HG03025 (cell line): Measurements from ENCODE around the gene BRD4.

ENCODE experiments used
- ATAC-seq: cut with Tn5 transposase; IDR thresholded peaks from one replicate; pipeline ENCODE4 v1.9.1; 2021; ENCODE audit warnings: mild to moderate bottlenecking, moderate library complexity; ENCODE audit not compliant: unreplicated experiment, low FRiP score

Gene BRD4

GRCh38 chr19:15251749-15252397 lies 80.5 kb downstream of the BRD4 start:
- ATAC-seq: no peak

DNA sequence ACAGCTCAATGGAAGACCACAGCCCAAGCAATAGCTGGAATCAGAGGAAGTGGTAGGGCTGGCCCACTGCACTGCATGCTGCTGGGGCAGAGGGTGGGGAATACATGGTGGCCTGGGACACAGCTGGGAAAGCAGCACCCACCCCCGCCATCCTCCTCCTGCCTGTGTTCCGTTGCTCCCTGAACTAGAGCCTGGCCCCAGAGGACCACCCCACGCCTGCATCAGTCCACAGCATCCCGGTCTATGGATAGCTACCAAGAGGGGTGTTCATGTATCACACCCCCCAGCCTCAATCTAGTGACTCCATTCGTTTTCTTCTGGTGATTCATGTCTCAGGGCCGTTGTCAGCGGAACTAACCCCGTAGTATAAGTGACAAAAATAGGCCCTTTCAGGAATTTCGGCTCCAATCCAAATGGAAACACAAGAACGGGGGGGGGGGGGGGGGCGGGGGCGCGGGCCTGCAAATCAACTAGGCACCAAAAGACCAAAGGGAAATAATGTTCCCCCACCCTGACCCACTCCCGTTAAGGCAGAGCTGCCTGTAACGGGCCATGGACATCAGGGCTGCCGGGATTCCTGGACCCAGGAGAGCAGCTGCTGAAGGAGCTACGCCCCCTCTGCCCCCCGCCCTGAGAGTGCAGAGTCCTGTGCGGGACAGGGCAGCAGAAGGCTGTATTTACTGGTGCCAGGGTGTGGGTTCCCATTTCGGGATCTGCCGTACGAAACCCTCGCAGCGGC lies 81.2 kb downstream of the BRD4 start:
- no peak for ATAC-seq

DNA sequence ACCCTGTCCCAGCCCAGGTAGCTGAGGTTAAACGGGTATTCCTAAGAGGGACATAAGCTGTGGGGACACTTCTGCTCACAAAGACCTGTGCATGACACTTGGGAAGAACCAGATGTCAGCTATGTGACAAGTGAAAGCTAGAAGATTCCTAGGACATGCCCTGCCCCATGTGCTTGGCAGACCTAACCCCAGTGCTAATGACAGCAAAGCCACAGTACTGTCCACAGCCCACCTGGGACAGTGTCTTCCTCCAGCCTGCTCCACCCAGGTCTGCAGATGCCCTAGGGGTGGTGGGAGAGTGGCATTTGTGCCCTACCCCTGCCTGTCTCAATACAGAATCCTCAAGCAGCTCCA lies 81.7 kb downstream of the BRD4 start:
- no peak for ATAC-seq

- no peak for ATAC-seq
Measured at GRCh38 chr19:15249972-15250639, 82.2 kb downstream of the BRD4 start.

- no peak for ATAC-seq
Measured at GRCh38 chr19:15249528-15249874, 82.8 kb downstream of the BRD4 start.

DNA sequence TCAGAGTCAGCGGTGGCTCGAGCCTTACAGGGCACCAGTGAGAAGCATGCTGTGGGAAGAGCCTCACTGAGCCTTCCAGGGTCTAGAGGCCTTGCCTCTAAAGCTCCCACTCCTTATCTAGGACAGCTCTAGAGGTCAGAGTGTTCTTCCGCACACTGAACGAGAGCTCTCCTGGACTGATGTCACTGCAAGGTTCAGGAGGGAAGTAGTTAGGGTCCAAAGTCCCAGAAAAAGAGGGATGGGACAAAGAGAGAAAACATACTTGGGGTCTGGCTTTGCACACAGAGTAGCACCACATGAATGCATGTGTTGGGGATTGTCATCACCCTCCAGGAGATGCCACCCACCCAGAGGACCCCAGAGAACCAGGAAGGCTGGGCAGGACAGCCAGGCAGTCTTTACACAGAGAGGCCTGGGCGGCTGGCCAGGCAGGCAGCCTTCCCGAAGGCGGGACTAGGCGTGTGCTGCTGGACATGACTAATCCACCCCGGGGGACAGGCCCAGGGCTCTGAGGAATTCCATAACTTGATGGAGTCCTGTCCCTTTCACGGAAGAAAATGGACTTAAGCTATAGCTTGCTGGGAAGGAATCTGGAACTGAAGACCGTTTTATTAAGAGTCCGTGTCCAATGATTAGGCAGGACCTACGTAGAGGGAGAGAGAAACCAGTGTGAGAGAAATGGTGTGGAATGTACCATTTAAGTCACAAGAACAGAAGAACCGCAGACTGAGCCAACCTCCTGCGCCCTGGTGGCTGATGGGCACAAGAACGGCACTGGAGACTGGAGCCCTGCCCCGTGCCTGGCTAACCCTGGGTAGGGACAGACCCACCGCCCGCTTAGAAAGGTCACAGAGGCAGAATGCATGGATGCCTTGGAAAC lies 83.5 kb downstream of the BRD4 start:
- ATAC-seq: no peak

- no peak for ATAC-seq
Measured at GRCh38 chr19:15248106-15248505, 84.2 kb downstream of the BRD4 start.

GRCh38 chr19:15247107-15248014 lies 85.0 kb downstream of the BRD4 start:
- no peak for ATAC-seq

DNA sequence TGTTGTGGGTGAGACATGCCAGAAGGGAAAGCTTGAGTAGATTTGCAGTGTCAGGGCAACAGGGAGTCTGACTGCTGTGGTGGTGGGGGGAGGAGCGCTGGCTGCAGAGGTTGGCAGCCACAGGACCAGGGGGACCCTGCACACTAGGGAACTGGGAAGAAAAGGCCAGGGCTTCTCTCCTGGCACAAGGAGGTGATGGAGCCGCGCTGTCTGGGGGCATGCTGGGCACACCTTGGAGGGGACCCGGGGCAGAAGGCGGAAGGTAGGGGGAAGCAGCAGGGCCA lies 86.2 kb downstream of the BRD4 start:
- ATAC-seq: no peak

DNA sequence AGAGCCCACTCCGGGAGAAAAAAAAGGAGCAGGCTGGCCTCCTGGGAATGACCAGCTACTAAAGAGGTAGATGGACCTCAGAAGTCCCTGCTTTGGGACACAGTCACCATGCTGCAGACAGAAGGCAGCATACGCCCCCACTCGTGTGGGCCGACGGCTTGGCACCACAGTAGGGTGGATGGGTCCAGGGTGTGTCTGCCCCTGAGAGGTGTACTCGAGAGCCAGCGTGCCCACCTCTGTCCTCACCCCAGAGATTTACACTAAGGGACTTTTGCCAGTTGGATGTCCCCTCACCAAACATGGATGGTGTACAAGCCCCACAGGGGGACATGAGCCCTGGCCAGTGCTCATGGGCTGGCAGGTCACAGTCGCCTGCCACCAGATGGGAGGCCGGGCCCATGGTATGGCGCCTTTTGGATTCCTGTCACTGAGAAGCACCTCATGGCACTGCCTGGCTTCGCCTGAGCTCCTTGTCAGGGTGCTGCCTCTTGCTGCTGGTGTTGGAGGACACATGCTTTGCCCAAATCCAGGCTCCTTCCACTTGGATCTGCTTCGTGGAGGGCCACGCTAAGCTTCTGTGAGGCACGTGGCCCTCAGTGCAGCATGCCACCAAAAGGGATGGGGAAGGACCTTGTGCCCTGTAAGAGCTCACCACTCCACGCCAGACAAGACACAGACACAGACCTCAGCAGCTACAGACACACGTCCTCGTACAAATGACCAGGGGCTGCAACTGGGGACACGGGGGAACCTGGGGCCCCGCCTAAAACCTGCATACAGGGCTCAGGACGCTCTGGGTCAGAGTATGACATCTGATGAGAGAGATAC lies 86.8 kb downstream of the BRD4 start:
- no peak for ATAC-seq

GRCh38 chr19:15244808-15245207 lies 87.5 kb downstream of the BRD4 start:
- ATAC-seq: no peak

DNA sequence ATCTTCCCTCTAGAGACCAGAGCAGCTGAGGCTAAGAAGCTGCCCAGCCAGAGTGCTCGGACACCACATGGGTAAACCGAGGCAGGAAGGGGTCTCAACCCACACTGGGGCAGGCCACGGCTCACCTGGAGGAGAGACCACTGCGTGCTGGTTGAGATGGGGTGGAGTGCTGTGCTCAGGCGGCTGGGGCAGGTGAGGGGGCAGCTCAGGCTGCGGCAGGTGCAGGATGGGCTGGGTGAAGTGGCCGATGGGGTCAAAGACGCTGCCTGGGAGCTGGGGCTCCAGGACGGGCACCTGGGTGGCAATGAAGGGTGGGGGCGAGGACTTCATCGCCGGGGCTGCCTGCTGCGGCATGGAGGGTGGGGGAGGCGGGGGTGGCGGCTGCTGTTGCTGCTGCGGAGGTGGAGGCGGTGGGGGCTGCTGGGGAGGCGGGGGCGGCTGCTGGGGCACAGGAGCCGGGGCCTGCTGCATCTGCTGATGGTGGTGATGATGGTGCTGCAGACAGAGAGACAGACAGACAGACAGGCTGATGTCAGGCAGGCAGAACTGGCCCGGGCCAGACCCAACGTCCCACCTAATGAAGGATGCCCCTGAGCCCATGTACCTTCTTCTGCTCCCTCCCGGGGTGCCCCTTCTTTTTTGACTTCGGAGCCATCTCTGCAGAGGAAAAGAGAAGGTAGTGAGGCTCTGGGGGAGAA lies 88.1 kb downstream of the BRD4 start:
- no peak for ATAC-seq

DNA sequence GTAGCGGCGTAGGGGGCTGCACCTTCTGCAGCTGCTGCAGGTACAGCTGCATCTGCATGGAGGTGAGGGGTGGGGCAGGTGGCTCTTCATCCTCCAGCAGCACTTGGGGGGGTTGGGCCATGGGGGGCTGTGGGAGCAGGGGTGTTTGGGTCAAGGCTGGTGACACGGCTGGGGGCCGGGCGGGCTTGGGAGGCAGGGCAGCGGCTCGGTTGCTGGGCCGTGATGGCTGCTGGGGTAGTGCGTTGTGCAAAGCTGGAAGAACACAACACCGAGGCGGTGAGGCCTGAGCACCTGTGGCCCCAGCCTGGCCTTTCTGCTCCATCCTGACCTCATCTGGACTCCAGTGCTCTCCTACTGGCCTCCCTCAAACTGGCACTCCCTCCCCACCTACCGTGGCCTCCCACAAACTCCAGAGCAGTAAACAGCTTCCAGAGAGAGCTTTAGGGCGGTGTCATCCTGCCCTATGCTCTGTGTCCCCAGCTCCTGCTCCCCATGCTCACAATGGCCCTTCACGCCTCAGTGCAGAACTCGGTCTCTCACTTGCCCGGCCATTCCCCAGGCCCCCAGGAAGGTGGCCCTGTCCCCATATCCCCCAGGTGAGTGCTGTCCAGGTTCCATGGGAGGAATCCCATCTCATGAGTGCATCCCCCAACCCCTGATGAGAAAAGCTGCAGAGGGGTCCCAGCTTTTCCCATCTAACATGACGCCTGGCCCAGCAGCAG lies 88.9 kb downstream of the BRD4 start:
- no peak for ATAC-seq

DNA sequence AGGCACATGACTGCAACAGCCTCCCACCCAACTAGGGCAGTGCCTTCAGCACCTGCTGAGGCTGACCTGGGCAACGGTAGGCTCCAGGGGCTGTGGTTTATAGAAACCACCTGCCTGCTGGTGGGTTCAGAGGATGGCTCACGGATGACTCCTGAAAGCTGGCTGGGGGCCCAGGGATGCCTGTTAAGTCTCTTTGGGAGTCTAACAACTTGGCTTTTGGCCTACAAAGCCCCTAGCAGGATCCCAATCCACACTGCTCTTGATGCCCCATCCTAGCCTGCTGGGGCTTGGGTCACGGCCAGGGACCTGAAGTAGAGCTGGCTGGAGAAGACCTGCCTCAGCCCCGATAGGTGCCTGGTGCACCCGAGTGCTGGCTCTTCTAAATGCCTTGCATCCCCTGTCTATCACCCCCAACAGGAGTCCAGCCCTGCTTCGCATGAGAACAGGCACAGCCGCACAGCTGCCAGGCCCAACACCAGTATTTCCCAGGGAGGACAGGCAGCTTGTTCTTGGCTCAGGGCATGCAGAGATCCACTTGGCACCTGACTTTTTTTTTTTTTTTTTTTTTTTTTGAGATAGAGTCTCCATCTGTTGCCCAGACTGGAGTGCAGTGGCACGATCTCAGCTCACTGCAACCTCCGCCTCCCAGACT lies 91.0 kb downstream of the BRD4 start:
- no peak for ATAC-seq

GRCh38 chr19:15240515-15240914 lies 91.8 kb downstream of the BRD4 start:
- ATAC-seq: no peak

DNA sequence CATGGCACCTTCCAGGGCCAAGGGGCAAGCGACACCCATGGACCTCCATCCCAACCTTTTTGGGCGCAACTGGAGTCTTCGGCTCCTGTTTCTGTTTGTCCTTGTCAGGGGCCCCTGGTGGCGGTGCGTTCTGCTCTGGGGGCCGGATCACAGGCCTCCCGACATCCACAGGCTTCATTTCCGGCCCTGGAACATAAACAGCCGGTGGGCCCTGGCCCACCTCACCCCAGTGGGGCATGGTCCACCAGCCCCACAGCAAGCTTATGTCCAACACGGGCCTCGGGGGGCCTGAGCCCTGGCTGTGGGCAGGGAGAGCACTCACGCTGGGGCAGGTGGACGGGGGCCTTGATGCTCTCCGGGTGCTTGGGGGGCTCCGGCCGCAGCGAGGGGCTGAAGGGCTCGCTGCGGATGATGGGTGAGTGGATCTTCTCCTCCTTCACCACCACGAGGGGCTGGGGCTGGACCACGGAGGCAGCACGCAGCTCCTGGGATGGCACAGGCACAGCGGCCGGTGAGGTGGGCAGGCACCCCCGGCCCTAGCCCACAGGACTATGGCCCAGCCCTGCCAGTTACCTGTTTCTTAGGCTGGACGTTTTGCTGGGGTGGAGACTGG lies 92.9 kb downstream of the BRD4 start:
- no peak for ATAC-seq

- no peak for ATAC-seq
Measured at GRCh38 chr19:15238639-15239155, 93.6 kb downstream of the BRD4 start.
